ENCODE measurements around the gene RACGAP1.

DNA sequence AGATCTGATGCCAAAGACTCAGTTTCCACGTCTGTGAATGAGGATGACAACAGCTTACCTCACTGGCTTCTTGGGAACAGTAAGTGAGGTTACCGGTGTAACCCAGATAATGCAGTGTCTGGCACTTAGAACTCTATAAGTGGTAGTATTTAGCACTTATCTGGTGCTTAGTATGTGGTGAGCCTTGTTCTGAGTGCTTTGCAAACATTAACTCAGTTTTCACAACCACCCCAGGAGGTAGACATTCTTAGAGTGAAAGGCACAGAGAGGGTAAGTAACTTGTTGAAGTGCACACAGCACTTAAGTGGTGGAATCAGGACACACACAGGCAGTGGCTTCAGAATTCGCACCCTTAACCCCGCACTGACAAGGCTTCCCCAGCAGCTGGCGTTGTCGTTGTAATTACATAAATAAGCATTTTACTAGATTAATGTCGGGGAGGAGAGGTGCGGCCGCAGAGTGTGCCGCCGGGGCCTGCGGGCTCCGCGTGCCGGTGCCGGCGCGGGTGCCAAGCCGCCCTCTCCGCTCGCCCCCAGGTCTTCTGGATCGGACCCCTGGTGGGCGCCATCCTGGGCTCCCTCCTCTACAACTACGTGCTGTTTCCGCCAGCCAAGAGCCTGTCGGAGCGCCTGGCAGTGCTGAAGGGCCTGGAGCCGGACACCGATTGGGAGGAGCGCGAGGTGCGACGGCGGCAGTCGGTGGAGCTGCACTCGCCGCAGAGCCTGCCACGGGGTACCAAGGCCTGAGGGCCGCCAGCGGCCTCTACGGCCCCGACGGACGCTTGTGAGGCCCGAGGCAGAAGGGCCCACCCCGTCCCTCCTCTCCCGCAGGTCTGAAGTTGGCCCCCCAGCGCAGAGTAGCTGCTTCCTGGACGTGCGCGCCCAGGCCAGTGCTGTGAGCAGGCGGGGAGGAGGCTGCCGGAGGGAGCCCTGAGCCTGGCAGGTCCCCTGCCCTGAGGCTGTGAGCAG lies 70.1 kb downstream of the RACGAP1 start:
- TF ChIP-seq, protein P1, sequence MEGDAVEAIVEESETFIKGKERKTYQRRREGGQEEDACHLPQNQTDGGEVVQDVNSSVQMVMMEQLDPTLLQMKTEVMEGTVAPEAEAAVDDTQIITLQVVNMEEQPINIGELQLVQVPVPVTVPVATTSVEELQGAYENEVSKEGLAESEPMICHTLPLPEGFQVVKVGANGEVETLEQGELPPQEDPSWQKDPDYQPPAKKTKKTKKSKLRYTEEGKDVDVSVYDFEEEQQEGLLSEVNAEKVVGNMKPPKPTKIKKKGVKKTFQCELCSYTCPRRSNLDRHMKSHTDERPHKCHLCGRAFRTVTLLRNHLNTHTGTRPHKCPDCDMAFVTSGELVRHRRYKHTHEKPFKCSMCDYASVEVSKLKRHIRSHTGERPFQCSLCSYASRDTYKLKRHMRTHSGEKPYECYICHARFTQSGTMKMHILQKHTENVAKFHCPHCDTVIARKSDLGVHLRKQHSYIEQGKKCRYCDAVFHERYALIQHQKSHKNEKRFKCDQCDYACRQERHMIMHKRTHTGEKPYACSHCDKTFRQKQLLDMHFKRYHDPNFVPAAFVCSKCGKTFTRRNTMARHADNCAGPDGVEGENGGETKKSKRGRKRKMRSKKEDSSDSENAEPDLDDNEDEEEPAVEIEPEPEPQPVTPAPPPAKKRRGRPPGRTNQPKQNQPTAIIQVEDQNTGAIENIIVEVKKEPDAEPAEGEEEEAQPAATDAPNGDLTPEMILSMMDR (IDR thresholded peaks at IDR 0.05), result no peak
- TF ChIP-seq EP300 (IDR thresholded peaks at IDR 0.05), result no peak
